Ishikawa (cell line): ENCODE results near the gene AGAP1.

Source experiments
- CEBPB ChIP-seq: IDR thresholded peaks from 2 replicates; pipeline ENCODE4 v1.6.1; 2012
- CREB1 ChIP-seq: IDR thresholded peaks from 2 replicates; pipeline ENCODE4 v1.6.1; 2012; ENCODE audit warnings: low read depth
- EGR1 ChIP-seq: IDR thresholded peaks from 2 replicates; pipeline ENCODE4 v1.6.1; 2012
- EP300 ChIP-seq: IDR thresholded peaks from 2 replicates; pipeline ENCODE4 v1.6.1; 2012; ENCODE audit warnings: borderline replicate concordance
- FOXM1 ChIP-seq: IDR thresholded peaks from 2 replicates; pipeline ENCODE4 v1.6.1; 2012; ENCODE audit warnings: low read depth, borderline replicate concordance
- NFIC ChIP-seq: IDR thresholded peaks from 2 replicates; pipeline ENCODE4 v1.6.1; 2012
- RAD21 ChIP-seq: IDR thresholded peaks from 2 replicates; pipeline ENCODE4 v1.6.1; 2012; ENCODE audit warnings: low read depth
- TAF1 ChIP-seq: IDR thresholded peaks from 2 replicates; pipeline ENCODE4 v1.6.1; 2012; ENCODE audit warnings: low read depth, mild to moderate bottlenecking
- TCF12 ChIP-seq: IDR thresholded peaks from 2 replicates; pipeline ENCODE4 v1.6.1; 2012; ENCODE audit warnings: low read depth
- TEAD4 ChIP-seq: IDR thresholded peaks from 2 replicates; pipeline ENCODE4 v1.6.1; 2012
- YY1 ChIP-seq: IDR thresholded peaks from 2 replicates; pipeline ENCODE4 v1.6.1; 2012; ENCODE audit warnings: low read depth
- ZBTB7A ChIP-seq: IDR thresholded peaks from 2 replicates; pipeline ENCODE4 v1.6.1; 2012; ENCODE audit warnings: low read depth
- TF ChIP-seq, protein P1 (sequence below): IDR thresholded peaks from 2 replicates; pipeline ENCODE4 v1.6.1; 2012
- TF ChIP-seq, protein P2 (sequence below): IDR thresholded peaks from 2 replicates; pipeline ENCODE4 v1.6.1; 2012; ENCODE audit warnings: low read depth, mild to moderate bottlenecking
- TF ChIP-seq, protein P3 (sequence below): IDR thresholded peaks from 2 replicates; pipeline ENCODE4 v1.6.1; 2012

AGAP1 gene

DNA sequence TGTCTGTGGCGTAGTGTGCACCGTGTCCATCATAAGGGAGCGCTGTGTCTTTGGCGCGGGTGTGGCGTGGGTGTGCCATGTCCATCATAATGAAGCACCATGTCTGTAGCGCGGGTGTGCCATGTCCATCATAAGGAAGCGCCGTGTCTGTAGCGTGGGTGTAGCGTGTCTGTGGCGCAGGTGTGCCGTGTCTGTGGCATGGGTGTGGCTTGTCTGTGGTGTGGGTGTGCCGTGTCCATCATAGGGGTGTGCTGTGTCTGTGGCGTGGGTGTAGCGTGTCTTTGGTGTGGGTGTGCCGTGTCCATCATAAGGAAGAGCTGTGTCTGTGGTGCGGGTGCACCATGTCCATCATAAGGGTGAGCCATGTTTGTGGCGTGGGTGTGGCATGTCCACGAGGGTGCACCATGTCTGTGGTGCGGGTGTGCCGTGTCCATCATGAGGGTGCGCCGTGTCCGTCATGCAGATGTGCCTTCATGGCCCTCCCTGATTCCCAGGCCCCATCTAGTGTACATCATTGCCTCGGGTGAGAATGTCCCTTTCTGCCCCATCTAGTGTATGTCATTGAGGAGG, 399.4 kb downstream of the AGAP1 start:
- no peak for TF ChIP-seq TAF1
- TF ChIP-seq, protein P1, sequence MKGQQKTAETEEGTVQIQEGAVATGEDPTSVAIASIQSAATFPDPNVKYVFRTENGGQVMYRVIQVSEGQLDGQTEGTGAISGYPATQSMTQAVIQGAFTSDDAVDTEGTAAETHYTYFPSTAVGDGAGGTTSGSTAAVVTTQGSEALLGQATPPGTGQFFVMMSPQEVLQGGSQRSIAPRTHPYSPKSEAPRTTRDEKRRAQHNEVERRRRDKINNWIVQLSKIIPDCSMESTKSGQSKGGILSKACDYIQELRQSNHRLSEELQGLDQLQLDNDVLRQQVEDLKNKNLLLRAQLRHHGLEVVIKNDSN: no peak
- TF ChIP-seq TEAD4: no peak
- TF ChIP-seq CREB1: no peak
- TF ChIP-seq YY1: no peak
- TF ChIP-seq NFIC: no peak
- no peak for TF ChIP-seq EGR1
- TF ChIP-seq CEBPB: no peak
- TF ChIP-seq, protein P2, sequence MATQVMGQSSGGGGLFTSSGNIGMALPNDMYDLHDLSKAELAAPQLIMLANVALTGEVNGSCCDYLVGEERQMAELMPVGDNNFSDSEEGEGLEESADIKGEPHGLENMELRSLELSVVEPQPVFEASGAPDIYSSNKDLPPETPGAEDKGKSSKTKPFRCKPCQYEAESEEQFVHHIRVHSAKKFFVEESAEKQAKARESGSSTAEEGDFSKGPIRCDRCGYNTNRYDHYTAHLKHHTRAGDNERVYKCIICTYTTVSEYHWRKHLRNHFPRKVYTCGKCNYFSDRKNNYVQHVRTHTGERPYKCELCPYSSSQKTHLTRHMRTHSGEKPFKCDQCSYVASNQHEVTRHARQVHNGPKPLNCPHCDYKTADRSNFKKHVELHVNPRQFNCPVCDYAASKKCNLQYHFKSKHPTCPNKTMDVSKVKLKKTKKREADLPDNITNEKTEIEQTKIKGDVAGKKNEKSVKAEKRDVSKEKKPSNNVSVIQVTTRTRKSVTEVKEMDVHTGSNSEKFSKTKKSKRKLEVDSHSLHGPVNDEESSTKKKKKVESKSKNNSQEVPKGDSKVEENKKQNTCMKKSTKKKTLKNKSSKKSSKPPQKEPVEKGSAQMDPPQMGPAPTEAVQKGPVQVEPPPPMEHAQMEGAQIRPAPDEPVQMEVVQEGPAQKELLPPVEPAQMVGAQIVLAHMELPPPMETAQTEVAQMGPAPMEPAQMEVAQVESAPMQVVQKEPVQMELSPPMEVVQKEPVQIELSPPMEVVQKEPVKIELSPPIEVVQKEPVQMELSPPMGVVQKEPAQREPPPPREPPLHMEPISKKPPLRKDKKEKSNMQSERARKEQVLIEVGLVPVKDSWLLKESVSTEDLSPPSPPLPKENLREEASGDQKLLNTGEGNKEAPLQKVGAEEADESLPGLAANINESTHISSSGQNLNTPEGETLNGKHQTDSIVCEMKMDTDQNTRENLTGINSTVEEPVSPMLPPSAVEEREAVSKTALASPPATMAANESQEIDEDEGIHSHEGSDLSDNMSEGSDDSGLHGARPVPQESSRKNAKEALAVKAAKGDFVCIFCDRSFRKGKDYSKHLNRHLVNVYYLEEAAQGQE: no peak
- TF ChIP-seq, protein P3, sequence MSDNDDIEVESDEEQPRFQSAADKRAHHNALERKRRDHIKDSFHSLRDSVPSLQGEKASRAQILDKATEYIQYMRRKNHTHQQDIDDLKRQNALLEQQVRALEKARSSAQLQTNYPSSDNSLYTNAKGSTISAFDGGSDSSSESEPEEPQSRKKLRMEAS: no peak
- no peak for TF ChIP-seq ZBTB7A
- no peak for TF ChIP-seq RAD21
- TF ChIP-seq TCF12: no peak
- TF ChIP-seq EP300: no peak

DNA sequence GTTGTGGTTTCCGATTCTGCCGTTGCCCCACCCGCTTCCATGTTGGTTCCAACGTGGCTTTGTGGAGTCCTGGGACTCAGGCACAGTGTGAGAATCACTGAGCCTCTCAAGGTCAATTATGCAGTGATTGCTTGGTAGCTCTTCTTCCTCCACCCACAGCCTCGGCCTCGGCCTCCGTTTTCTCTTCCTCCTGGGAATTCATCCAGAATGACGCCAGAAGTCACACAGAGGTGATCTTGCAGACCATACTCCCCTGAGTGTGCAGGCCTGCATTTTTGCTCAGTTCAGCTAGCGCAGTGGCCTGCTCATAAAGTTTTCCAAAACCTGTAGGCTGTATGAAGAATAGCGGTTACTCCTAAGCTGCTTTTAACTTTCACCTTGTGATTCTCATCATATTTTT, 401.0 kb downstream of the AGAP1 start:
- TF ChIP-seq TAF1 (no peak), RAD21 (no peak), NFIC (no peak), EP300 (no peak), CEBPB (no peak), TCF12 (no peak), ZBTB7A (no peak), CREB1 (no peak), YY1 (no peak), FOXM1 (no peak), EGR1 (no peak), TEAD4 (no peak)
- TF ChIP-seq, protein P1: no peak
- TF ChIP-seq, protein P3: no peak
- TF ChIP-seq, protein P2: no peak

DNA sequence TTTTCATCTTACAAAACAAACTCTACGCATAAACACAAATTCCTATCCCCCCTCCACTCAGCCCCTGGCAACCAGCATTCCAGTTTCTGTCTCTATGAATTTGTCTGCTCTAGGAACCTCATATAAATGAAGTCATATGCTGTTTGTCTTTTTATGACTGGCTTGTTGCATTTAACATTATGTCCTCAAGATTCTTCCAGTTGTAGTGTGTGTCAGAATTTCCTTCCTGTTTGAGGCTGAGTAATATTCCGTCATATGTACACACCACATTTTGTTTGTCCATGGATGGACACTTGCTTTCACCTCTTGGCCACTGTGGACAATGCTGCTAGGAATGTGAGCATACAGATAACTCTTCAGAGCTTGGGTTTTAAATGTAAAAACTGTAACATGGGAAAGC, 402.2 kb downstream of the AGAP1 start:
- TF ChIP-seq, protein P1: no peak
- TF ChIP-seq TEAD4: no peak
- TF ChIP-seq YY1: no peak
- TF ChIP-seq, protein P3: no peak
- no peak for TF ChIP-seq TCF12
- TF ChIP-seq ZBTB7A: no peak
- no peak for TF ChIP-seq NFIC
- TF ChIP-seq CREB1: no peak
- no peak for TF ChIP-seq CEBPB
- no peak for TF ChIP-seq TAF1
- TF ChIP-seq EGR1: no peak
- no peak for TF ChIP-seq FOXM1
- TF ChIP-seq, protein P2: no peak
- no peak for TF ChIP-seq EP300
- no peak for TF ChIP-seq RAD21

DNA sequence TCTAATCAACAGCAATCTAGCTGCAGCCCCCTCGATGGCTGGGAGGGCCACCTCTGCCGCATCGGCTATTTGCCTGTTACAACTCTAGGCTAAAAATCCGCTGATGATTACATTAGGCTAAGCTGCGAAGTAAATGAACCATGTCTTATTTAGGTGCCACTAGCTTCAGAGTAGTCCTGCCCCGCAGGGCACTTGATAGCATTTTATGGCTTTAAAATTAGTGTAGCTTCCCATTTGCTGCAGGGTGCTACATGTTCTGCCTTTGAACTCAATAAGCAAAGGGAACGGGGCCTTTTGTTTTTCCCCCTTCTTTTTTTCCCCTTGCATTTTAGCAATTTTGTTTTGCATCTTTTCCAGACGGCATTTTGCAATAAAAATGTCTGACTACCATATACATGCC, 404.1 kb downstream of the AGAP1 start:
- no peak for TF ChIP-seq EP300
- no peak for TF ChIP-seq FOXM1
- TF ChIP-seq, protein P3: no peak
- no peak for TF ChIP-seq EGR1
- no peak for TF ChIP-seq TAF1
- no peak for TF ChIP-seq NFIC
- no peak for TF ChIP-seq TCF12
- TF ChIP-seq YY1: no peak
- TF ChIP-seq ZBTB7A: no peak
- TF ChIP-seq CEBPB: no peak
- TF ChIP-seq RAD21: no peak
- TF ChIP-seq, protein P2: no peak
- no peak for TF ChIP-seq CREB1
- TF ChIP-seq, protein P1: no peak
- no peak for TF ChIP-seq TEAD4
